Dermis microvascular lymphatic vessel endothelial cell (primary cell): ENCODE data around the gene VSIG10L. TPM values are rescaled to one million over a fixed set of nuclear protein-coding genes. Genes with fewer than 3 reads are reported as not detected.

Source experiments
- DNase-seq, 2 donors: peaks; one replicate each; pipeline versions ENCODE4 v3.0.0 to v3.0.0-alpha.2; 2010; ENCODE audit warnings: low read depth in 2 of 2
- total RNA-seq: library from RNA; depleted of rRNA; stranded (reverse); fragments of >200 nt; gene quantifications from 2 replicates; pipeline ENCODE4 v1.2.1, GENCODE V29; 2014

The VSIG10L gene
- total RNA-seq, 1 donor from 2014 or later = 0.13 TPM

GRCh38 chr19:51365211-51365964 lies 23.4 kb upstream of the VSIG10L start:
- peak in 1 of 2 donors; percentile 53 for DNase-seq

GRCh38 chr19:51364200-51365106 lies 22.5 kb upstream of the VSIG10L start:
- peak in 1 of 2 donors; percentile 59 for DNase-seq

GRCh38 chr19:51361239-51361638 lies 19.3 kb upstream of the VSIG10L start:
- DNase-seq = no peak

GRCh38 chr19:51359294-51359693 lies 17.4 kb upstream of the VSIG10L start:
- no peak for DNase-seq

- no peak for DNase-seq
Measured at GRCh38 chr19:51357952-51358351, 16.0 kb upstream of the VSIG10L start.

GRCh38 chr19:51356159-51356801 lies 14.3 kb upstream of the VSIG10L start:
- no peak for DNase-seq

GRCh38 chr19:51354742-51355148 lies 12.8 kb upstream of the VSIG10L start:
- no peak for DNase-seq

GRCh38 chr19:51354103-51354741 lies 12.3 kb upstream of the VSIG10L start:
- no peak for DNase-seq

GRCh38 chr19:51352783-51353360 lies 10.9 kb upstream of the VSIG10L start:
- no peak for DNase-seq

- no peak for DNase-seq
Measured at GRCh38 chr19:51351266-51351990, 9.5 kb upstream of the VSIG10L start.

GRCh38 chr19:51347209-51347928 lies 5.4 kb upstream of the VSIG10L start:
- DNase-seq = no peak

- no peak for DNase-seq
Measured at GRCh38 chr19:51346742-51347141, 4.8 kb upstream of the VSIG10L start.

GRCh38 chr19:51345076-51345620 lies 3.2 kb upstream of the VSIG10L start:
- no peak for DNase-seq

- no peak for DNase-seq
Measured at GRCh38 chr19:51342631-51343569, 961 bp upstream of the VSIG10L start.

GRCh38 chr19:51341066-51341465 lies 873 bp downstream of the VSIG10L start:
- no peak for DNase-seq

- DNase-seq = peak; percentile 76 to 98
Measured at GRCh38 chr19:51339687-51340656, 2.0 kb downstream of the VSIG10L start.

- no peak for DNase-seq
Measured at GRCh38 chr19:51339313-51339686, 2.6 kb downstream of the VSIG10L start.
